NCI-H446 (cell line): Measurements from ENCODE around the gene USP49.
"Not testable (repeated sequence)": the region's sequence is repeated elsewhere in the genome, so short reads cannot be mapped to it uniquely, and the experiment has no call there.

Experiments used
- DNase-seq, 2 experiments: peaks; one replicate each; lab custom pipeline; 2025; lab: John Stamatoyannopoulos, UW

Gene USP49

GRCh38 chr6:41813469-41813868 lies 81.7 kb downstream of the USP49 start:
- DNase-seq, result no peak

- DNase-seq, result not testable (repeated sequence)
Observed at GRCh38 chr6:41811946-41812345, 83.2 kb downstream of the USP49 start.

- DNase-seq, result no peak
Observed at GRCh38 chr6:41811095-41811494, 84.1 kb downstream of the USP49 start.

- DNase-seq, result no peak
Observed at GRCh38 chr6:41805830-41806774, 89.1 kb downstream of the USP49 start.

GRCh38 chr6:41801380-41801779 lies 93.8 kb downstream of the USP49 start:
- no peak for DNase-seq

- DNase-seq, result no peak
Observed at GRCh38 chr6:41799559-41799911, 95.6 kb downstream of the USP49 start.

GRCh38 chr6:41798901-41799558 lies 96.1 kb downstream of the USP49 start:
- DNase-seq, result no peak

GRCh38 chr6:41796474-41796873 lies 98.7 kb downstream of the USP49 start:
- DNase-seq, result no peak

GRCh38 chr6:41791984-41792383 lies 103.2 kb downstream of the USP49 start:
- no peak for DNase-seq

- no peak for DNase-seq
Observed at GRCh38 chr6:41791305-41791704, 103.9 kb downstream of the USP49 start.

GRCh38 chr6:41790045-41790444 lies 105.1 kb downstream of the USP49 start:
- no peak for DNase-seq

- DNase-seq, result no peak
Observed at GRCh38 chr6:41789390-41789724, 105.8 kb downstream of the USP49 start.

- DNase-seq, result peak; percentile 91 to 96
Observed at GRCh38 chr6:41787219-41787917, 107.8 kb downstream of the USP49 start, which contains the start of gene TOMM6. TSS of gene TOMM6 (plus strand) at chr6:41787694. CDS start at chr6:41787698, 4 bp downstream.

GRCh38 chr6:41786451-41787218 lies 108.5 kb downstream of the USP49 start:
- peak; percentile 49 to 87 for DNase-seq

- peak in 1 of 2 experiments; percentile 39 for DNase-seq
Observed at GRCh38 chr6:41785689-41786450, 109.3 kb downstream of the USP49 start.

- DNase-seq, result no peak
Observed at GRCh38 chr6:41785254-41785653, 109.9 kb downstream of the USP49 start.

GRCh38 chr6:41784581-41785171 lies 110.5 kb downstream of the USP49 start:
- DNase-seq, result no peak

- no peak for DNase-seq
Observed at GRCh38 chr6:41783106-41783780, 111.9 kb downstream of the USP49 start.

- no peak for DNase-seq
Observed at GRCh38 chr6:41781366-41781730, 113.8 kb downstream of the USP49 start.
